Tibial nerve (tissue), 4 donors: ENCODE results near the gene USP13.

Experiments used
- CTCF ChIP-seq, 5 experiments: fragments of 200-600 bp in 3 of 5; fragments of 450-650 bp in 2 of 5; sonication (generic) in 3 of 5; IDR thresholded peaks; one replicate each; pipeline ENCODE4 v1.5.1; 2016 to 2019; ENCODE audit warnings: antibody characterized with exemption in 5 of 5, mild to moderate bottlenecking in 3 of 5, moderate library complexity in 2 of 5
- EP300 ChIP-seq, 2 donors: sonication (generic); formaldehyde crosslinking; IDR thresholded peaks; one replicate each; pipeline ENCODE4 v1.6.1; 2017; ENCODE audit warnings: antibody characterized with exemption in 2 of 2, mild to moderate bottlenecking in 1 of 2
- POLR2A ChIP-seq, 2 donors: fragments of 450-650 bp; IDR thresholded peaks; one replicate each; pipeline ENCODE4 v1.6.1; 2017; ENCODE audit warnings: antibody characterized with exemption in 2 of 2, mild to moderate bottlenecking in 2 of 2, moderate library complexity in 2 of 2

- TF ChIP-seq CTCF (IDR thresholded peaks at IDR 0.05) (peak in 1 of 5 experiments; percentile 36), POLR2A (IDR thresholded peaks at IDR 0.05) (peak; percentile 40 to 73), EP300 (IDR thresholded peaks at IDR 0.05) (peak; percentile 59 to 96)
Measured at GRCh38 chr3:179604321-179605078, 48.3 kb upstream of the USP13 start, which contains the start of the genes MRPL47 and NDUFB5.
